ENCODE data around the gene ATP13A5.

The ATP13A5 gene, protein sequence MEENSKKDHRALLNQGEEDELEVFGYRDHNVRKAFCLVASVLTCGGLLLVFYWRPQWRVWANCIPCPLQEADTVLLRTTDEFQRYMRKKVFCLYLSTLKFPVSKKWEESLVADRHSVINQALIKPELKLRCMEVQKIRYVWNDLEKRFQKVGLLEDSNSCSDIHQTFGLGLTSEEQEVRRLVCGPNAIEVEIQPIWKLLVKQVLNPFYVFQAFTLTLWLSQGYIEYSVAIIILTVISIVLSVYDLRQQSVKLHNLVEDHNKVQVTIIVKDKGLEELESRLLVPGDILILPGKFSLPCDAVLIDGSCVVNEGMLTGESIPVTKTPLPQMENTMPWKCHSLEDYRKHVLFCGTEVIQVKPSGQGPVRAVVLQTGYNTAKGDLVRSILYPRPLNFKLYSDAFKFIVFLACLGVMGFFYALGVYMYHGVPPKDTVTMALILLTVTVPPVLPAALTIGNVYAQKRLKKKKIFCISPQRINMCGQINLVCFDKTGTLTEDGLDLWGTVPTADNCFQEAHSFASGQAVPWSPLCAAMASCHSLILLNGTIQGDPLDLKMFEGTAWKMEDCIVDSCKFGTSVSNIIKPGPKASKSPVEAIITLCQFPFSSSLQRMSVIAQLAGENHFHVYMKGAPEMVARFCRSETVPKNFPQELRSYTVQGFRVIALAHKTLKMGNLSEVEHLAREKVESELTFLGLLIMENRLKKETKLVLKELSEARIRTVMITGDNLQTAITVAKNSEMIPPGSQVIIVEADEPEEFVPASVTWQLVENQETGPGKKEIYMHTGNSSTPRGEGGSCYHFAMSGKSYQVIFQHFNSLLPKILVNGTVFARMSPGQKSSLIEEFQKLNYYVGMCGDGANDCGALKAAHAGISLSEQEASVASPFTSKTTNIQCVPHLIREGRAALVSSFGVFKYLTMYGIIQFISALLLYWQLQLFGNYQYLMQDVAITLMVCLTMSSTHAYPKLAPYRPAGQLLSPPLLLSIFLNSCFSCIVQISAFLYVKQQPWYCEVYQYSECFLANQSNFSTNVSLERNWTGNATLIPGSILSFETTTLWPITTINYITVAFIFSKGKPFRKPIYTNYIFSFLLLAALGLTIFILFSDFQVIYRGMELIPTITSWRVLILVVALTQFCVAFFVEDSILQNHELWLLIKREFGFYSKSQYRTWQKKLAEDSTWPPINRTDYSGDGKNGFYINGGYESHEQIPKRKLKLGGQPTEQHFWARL

DNA sequence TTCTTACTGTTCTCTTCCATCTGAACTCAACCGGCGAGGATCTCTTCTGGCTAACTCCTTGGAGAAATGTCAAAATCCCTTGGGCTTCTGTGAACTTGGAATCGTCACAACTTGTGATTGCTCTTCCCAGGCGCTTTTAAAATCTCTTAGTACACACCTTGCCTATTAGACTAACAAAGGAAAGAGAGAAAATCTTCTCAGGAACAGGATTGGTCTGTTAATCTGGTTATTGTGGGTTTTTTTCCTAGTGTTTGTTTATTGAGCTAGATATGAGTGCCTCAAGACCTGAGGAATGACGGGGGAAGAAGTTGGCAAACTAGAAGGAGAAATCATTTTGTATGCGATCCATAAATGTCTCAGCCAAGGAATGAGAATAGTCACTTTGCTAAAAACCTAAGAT, at the start of gene ATP13A5:
TSS of gene ATP13A5 (minus strand) at position 48 of the 400 bp plus-strand sequence. CDS start at position 20, 28 bp downstream.
- no peaks in the 10 kb centered on the region for H3K4me1 ChIP-seq (ENCODE audit: control insufficient read depth, insufficient read depth, low read length)
- H3K27ac ChIP-seq (ENCODE audit: low read length) = no peak within 1 kb of the TSS
- no peak within 1 kb of the TSS for H3K4me3 ChIP-seq (ENCODE audit: low read length in 2 of 2)
- H3K9ac ChIP-seq (ENCODE audit: low read length in 2 of 2) = no peak within 1 kb of the TSS
- no peaks in the 10 kb centered on the region for H3K9me3 ChIP-seq (ENCODE audit: control insufficient read depth in 2 of 2, low read length in 2 of 2)
- no peaks in the 10 kb centered on the region for H3K36me3 ChIP-seq (ENCODE audit: control insufficient read depth in 2 of 2, insufficient read depth in 2 of 2, low read length in 2 of 2)
- peaks cover 0 to 2% of the 10 kb centered on the region in 2 donors for H3K27me3 ChIP-seq (ENCODE audit: control insufficient read depth in 1 of 2, insufficient read depth in 2 of 2, low read length in 2 of 2)

DNA sequence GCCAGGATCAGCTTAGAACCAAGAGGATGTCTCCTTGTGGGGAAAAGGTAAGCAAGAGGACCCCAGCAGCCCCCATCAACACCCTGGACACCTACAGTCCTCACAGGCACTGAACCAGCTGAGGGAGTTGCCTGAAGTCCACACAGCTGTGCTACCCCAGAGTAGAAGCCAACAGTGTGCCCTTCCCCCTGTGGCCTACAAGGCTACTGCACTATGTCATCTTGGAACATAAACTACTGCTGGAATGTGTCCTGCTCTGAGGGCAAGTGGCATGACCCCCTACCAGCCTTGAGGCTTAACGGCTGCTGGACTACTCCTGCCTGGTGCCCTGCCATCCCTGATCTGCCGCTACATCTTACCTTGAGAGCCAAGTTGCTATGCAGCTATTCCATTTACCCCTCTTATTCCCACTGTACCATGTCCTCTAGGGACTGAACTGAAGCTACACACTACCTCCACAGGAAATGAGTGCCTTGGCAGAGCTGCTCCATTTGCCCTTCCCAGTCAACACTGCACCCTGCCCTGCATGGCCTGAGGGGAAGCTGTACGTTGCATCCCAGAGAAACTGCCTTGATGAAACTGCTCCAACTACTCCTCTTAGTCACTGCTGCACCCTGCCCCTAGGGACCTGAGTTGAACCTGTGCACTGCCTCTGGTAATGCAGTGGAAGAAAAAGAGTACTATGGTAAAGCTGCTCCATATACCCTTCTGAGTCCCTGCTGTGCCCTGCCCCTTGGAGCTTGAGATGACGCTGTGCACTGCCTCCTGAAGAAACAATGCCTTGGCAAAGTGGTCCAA, 40.2 kb upstream of the ATP13A5 start:
- Histone ChIP-seq H3K4me3 (ENCODE audit: low read length in 2 of 2) (no peak overlapping the region), H3K4me1 (ENCODE audit: control insufficient read depth, insufficient read depth, low read length) (no peaks in the 10 kb centered on the region), H3K9me3 (ENCODE audit: control insufficient read depth in 2 of 2, low read length in 2 of 2) (peaks cover 3 to 6% of the 10 kb centered on the region in 2 donors), H3K9ac (ENCODE audit: low read length in 2 of 2) (no peak overlapping the region), H3K27ac (ENCODE audit: low read length) (no peak overlapping the region), H3K36me3 (ENCODE audit: control insufficient read depth in 2 of 2, insufficient read depth in 2 of 2, low read length in 2 of 2) (no peaks in the 10 kb centered on the region), H3K27me3 (ENCODE audit: control insufficient read depth in 1 of 2, insufficient read depth in 2 of 2, low read length in 2 of 2) (no peaks in the 10 kb centered on the region)

DNA sequence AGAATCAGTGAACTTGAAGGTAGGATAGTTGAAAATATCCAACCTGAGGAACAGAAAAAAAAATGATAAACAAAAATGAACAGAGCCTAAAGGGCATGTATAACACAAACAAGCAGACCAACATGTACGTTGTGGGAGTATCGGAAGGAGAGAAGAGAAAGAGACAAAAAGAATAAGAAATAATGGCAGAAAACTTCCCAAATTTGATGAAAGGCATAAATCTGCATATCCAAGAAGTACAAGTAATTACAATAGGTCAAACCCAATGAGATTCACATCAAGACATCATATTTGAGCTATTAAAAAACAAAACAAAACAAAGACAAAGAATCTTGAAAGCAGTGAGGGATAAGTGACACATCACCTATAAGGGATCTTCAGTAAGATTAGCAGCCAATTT, 38.1 kb upstream of the ATP13A5 start:
- H3K4me1 ChIP-seq (ENCODE audit: control insufficient read depth, insufficient read depth, low read length) = no peaks in the 10 kb centered on the region
- no peaks in the 10 kb centered on the region for H3K27me3 ChIP-seq (ENCODE audit: control insufficient read depth in 1 of 2, insufficient read depth in 2 of 2, low read length in 2 of 2)
- H3K36me3 ChIP-seq (ENCODE audit: control insufficient read depth in 2 of 2, insufficient read depth in 2 of 2, low read length in 2 of 2) = no peaks in the 10 kb centered on the region
- H3K9ac ChIP-seq (ENCODE audit: low read length in 2 of 2) = no peak overlapping the region
- H3K9me3 ChIP-seq (ENCODE audit: control insufficient read depth in 2 of 2, low read length in 2 of 2) = peaks cover 3 to 6% of the 10 kb centered on the region in 2 donors
- no peak overlapping the region for H3K4me3 ChIP-seq (ENCODE audit: low read length in 2 of 2)
- no peak overlapping the region for H3K27ac ChIP-seq (ENCODE audit: low read length)

DNA sequence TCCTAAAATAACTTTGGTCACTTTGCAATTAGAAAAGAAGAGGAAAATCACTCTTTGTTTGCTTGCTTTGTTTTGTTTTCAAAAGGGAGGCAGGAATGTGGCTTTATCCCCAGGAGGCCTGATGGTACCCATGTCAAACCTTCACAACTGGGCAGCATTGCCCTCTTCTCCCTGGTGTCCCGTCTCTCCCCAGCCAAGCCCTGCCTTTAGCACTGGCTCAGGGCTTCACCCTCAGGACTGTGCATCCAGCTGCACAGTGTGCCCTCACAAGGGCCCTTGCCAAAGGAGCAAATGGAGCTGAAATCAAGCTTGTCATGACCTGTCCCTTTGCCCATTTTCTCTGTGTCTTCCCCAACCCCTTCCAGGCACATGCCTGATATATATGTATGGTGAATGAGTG, 29.1 kb upstream of the ATP13A5 start:
- H3K27ac ChIP-seq (ENCODE audit: low read length) = no peak overlapping the region

DNA sequence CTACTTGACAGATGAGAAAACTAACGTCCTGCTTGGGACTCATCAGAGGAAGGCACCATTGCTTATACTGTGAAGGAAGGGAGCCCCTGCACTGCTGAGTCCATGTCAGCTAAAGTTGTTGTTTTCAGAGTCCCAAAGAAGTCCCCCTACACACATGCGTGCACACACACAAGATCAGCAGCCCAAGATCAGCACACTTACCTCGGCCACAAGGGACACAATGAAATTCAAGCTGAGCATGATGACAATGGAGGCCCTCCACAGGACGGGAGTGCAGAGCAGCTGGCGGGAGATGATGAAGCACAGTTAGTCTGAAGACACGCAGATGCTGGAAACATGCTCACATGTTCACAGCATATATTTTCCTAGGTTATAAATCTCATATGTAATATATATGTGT, 28.6 kb upstream of the ATP13A5 start:
- Histone ChIP-seq H3K4me3 (ENCODE audit: low read length in 2 of 2) (no peak overlapping the region), H3K36me3 (ENCODE audit: control insufficient read depth in 2 of 2, insufficient read depth in 2 of 2, low read length in 2 of 2) (no peaks in the 10 kb centered on the region), H3K27ac (ENCODE audit: low read length) (no peak overlapping the region), H3K4me1 (ENCODE audit: control insufficient read depth, insufficient read depth, low read length) (no peaks in the 10 kb centered on the region), H3K9me3 (ENCODE audit: control insufficient read depth in 2 of 2, low read length in 2 of 2) (peaks cover 0 to 3% of the 10 kb centered on the region in 2 donors), H3K27me3 (ENCODE audit: control insufficient read depth in 1 of 2, insufficient read depth in 2 of 2, low read length in 2 of 2) (no peaks in the 10 kb centered on the region), H3K9ac (ENCODE audit: low read length in 2 of 2) (no peak overlapping the region)

More for the DNA sequence above, 29.1 kb upstream of the ATP13A5 start:
- Histone ChIP-seq H3K4me1 (ENCODE audit: control insufficient read depth, insufficient read depth, low read length) (no peaks in the 10 kb centered on the region), H3K4me3 (ENCODE audit: low read length in 2 of 2) (no peak overlapping the region), H3K36me3 (ENCODE audit: control insufficient read depth in 2 of 2, insufficient read depth in 2 of 2, low read length in 2 of 2) (no peaks in the 10 kb centered on the region), H3K9me3 (ENCODE audit: control insufficient read depth in 2 of 2, low read length in 2 of 2) (peaks cover 0 to 3% of the 10 kb centered on the region in 2 donors), H3K27me3 (ENCODE audit: control insufficient read depth in 1 of 2, insufficient read depth in 2 of 2, low read length in 2 of 2) (no peaks in the 10 kb centered on the region), H3K9ac (ENCODE audit: low read length in 2 of 2) (no peak overlapping the region)

DNA sequence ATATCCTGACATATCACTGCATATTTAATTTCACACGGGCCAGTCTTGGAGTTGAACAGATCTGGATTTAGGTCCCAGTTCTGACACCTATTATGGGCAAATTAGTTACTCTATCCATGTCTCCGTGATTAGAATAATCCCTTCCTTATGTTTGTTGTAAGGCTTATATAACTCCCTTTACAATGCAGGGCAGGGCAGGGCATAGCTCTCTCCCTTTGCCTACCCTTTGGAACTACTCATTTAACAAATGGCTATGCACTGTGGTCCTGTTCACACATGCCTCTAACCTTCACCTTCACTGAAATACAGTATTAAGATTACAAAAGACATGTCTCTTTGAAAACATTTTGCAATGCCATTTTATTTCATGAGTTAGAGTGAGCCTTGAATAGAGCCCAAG, 24.8 kb upstream of the ATP13A5 start:
- Histone ChIP-seq H3K9ac (ENCODE audit: low read length in 2 of 2) (no peak overlapping the region), H3K27me3 (ENCODE audit: control insufficient read depth in 1 of 2, insufficient read depth in 2 of 2, low read length in 2 of 2) (no peaks in the 10 kb centered on the region), H3K4me1 (ENCODE audit: control insufficient read depth, insufficient read depth, low read length) (no peaks in the 10 kb centered on the region), H3K27ac (ENCODE audit: low read length) (no peak overlapping the region), H3K4me3 (ENCODE audit: low read length in 2 of 2) (no peak overlapping the region), H3K36me3 (ENCODE audit: control insufficient read depth in 2 of 2, insufficient read depth in 2 of 2, low read length in 2 of 2) (no peaks in the 10 kb centered on the region), H3K9me3 (ENCODE audit: control insufficient read depth in 2 of 2, low read length in 2 of 2) (peaks cover 0 to 3% of the 10 kb centered on the region in 2 donors)

DNA sequence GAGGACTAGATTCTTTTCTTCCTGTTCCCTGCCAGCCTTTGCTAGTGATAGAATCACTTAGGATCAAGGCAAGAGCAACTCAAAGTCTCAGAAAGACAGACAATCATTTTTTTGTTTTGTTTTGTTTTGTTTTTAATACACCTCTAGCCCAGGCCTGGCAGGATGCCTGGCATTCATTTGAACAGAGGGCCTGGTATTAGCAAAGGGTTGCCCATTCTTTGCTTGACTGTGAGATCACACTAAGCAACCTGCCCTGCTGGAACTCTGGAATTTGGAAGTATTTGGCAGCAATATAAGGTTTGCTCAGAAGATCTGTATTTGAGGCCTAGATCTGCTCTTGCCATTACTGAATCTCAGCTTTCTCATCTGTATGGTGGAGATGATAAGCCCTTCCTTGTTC, 21.8 kb upstream of the ATP13A5 start:
- Histone ChIP-seq H3K4me3 (ENCODE audit: low read length in 2 of 2) (no peak overlapping the region), H3K36me3 (ENCODE audit: control insufficient read depth in 2 of 2, insufficient read depth in 2 of 2, low read length in 2 of 2) (no peaks in the 10 kb centered on the region), H3K27me3 (ENCODE audit: control insufficient read depth in 1 of 2, insufficient read depth in 2 of 2, low read length in 2 of 2) (peaks cover 0 to 2% of the 10 kb centered on the region in 2 donors), H3K9me3 (ENCODE audit: control insufficient read depth in 2 of 2, low read length in 2 of 2) (peaks cover 0 to 3% of the 10 kb centered on the region in 2 donors), H3K4me1 (ENCODE audit: control insufficient read depth, insufficient read depth, low read length) (no peaks in the 10 kb centered on the region), H3K27ac (ENCODE audit: low read length) (no peak overlapping the region), H3K9ac (ENCODE audit: low read length in 2 of 2) (no peak overlapping the region)

DNA sequence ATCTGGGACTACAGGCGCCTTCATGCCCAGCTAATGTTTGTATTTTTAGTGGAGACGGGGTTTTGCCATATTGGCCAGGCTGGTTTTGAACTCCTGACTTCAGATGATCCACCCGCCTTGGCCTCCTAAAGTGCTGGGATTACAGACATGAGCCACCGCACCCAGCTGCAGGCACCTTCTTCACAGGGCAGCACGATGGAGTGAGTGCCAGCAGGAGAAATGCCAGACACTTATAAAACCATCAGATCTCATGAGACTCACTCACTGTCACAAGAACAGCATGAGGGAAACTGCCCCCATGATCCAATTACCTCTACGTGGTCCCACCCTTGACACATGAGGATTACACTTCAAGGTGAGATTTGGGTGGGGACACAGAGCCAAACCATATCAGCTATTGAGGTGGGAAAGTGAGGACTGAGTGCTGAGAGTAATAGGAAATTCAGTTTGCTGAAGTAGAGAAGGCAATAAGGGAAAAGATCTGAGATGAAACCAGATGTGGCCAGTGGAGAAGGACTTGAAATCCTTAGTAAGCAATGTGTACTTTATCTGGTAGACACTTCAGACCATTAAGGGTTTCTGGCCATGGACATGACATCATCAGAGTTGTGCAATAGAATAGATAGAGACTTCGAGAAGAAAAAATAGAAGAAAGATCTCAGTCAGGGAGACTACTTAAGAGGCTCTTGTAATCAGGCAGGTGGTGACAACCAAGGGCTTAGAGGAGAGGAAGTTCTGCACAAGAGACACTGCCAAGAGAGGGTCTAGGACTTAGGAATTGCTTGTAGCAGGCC, 18.1 kb upstream of the ATP13A5 start:
- Histone ChIP-seq H3K27ac (ENCODE audit: low read length) (no peak overlapping the region), H3K9me3 (ENCODE audit: control insufficient read depth in 2 of 2, low read length in 2 of 2) (no peaks in the 10 kb centered on the region), H3K9ac (ENCODE audit: low read length in 2 of 2) (no peak overlapping the region), H3K4me1 (ENCODE audit: control insufficient read depth, insufficient read depth, low read length) (no peaks in the 10 kb centered on the region), H3K36me3 (ENCODE audit: control insufficient read depth in 2 of 2, insufficient read depth in 2 of 2, low read length in 2 of 2) (no peaks in the 10 kb centered on the region), H3K27me3 (ENCODE audit: control insufficient read depth in 1 of 2, insufficient read depth in 2 of 2, low read length in 2 of 2) (peaks cover 0 to 2% of the 10 kb centered on the region in 2 donors), H3K4me3 (ENCODE audit: low read length in 2 of 2) (no peak overlapping the region)

DNA sequence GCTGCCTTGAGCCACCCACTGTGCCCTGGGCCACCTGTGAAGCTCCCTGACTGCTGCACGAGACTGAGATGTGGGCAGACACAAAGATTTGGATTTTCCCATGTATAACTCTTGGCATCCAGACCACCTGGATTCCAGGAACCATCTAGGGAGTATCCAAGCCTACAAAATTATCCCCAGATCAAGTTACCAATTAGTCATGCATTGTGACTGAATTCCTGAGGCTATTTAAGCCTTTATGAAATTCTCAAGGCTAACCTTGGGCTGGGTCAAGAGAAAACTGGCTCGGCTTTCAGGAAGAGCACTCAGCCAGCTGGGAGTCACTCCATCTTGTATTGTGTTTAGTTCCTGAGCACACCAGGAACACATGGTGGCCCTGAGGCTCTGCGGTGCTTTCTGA, 13.3 kb upstream of the ATP13A5 start:
- Histone ChIP-seq H3K9me3 (ENCODE audit: control insufficient read depth in 2 of 2, low read length in 2 of 2) (no peaks in the 10 kb centered on the region), H3K36me3 (ENCODE audit: control insufficient read depth in 2 of 2, insufficient read depth in 2 of 2, low read length in 2 of 2) (no peaks in the 10 kb centered on the region), H3K4me1 (ENCODE audit: control insufficient read depth, insufficient read depth, low read length) (no peaks in the 10 kb centered on the region), H3K4me3 (ENCODE audit: low read length in 2 of 2) (no peak overlapping the region), H3K27me3 (ENCODE audit: control insufficient read depth in 1 of 2, insufficient read depth in 2 of 2, low read length in 2 of 2) (peaks cover 0 to 2% of the 10 kb centered on the region in 2 donors), H3K9ac (ENCODE audit: low read length in 2 of 2) (no peak overlapping the region), H3K27ac (ENCODE audit: low read length) (no peak overlapping the region)
